GM23248 (cell line): ENCODE data around the gene PAM. TPM values are rescaled to one million over a fixed set of nuclear protein-coding genes. Genes with fewer than 3 reads are reported as not detected.

ENCODE experiments used
- DNase-seq: peaks from one replicate; pipeline ENCODE4 v3.0.0-alpha.2; 2015
- H2AFZ ChIP-seq: fragments of 200-600 bp; sonication (generic); 2 replicates; pipeline ENCODE4 v1.6.1; 2016; ENCODE audit warnings: antibody characterized with exemption
- H3F3A ChIP-seq: fragments of 200-600 bp; sonication (generic); 2 replicates; pipeline ENCODE4 v1.6.1; 2016; ENCODE audit warnings: mild to moderate bottlenecking, antibody characterized with exemption, mixed run types; ENCODE audit not compliant: insufficient read depth
- H3K27ac ChIP-seq: fragments of 200-600 bp; sonication (generic); 2 replicates; pipeline ENCODE4 v1.5.1; 2016; ENCODE audit warnings: mild to moderate bottlenecking
- H3K27me3 ChIP-seq: fragments of 200-600 bp; sonication (generic); replicated peaks from 2 replicates; pipeline ENCODE4 v1.6.1; 2016; ENCODE audit warnings: mild to moderate bottlenecking; ENCODE audit not compliant: insufficient read depth
- H3K36me3 ChIP-seq: fragments of 200-600 bp; sonication (generic); 2 replicates; pipeline ENCODE4 v1.6.1; 2016; ENCODE audit warnings: low read depth, mild to moderate bottlenecking
- H3K4me1 ChIP-seq: fragments of 200-600 bp; sonication (generic); 2 replicates; pipeline ENCODE4 v1.6.1; 2016; ENCODE audit warnings: mild to moderate bottlenecking; ENCODE audit not compliant: insufficient read depth
- H3K4me2 ChIP-seq: fragments of 200-600 bp; sonication (generic); one replicate; pipeline ENCODE4 v1.6.1; 2016; ENCODE audit warnings: mild to moderate bottlenecking; ENCODE audit not compliant: unreplicated experiment
- H3K4me3 ChIP-seq: fragments of 200-600 bp; sonication (generic); 2 replicates; pipeline ENCODE4 v1.5.1; 2016; ENCODE audit warnings: mild to moderate bottlenecking
- H3K79me2 ChIP-seq: fragments of 200-600 bp; sonication (generic); 2 replicates; pipeline ENCODE4 v1.6.1; 2016; ENCODE audit warnings: mild to moderate bottlenecking; ENCODE audit not compliant: insufficient read depth
- H3K9ac ChIP-seq: fragments of 200-600 bp; sonication (generic); 2 replicates; pipeline ENCODE4 v1.6.1; 2016; ENCODE audit warnings: mild to moderate bottlenecking
- H3K9me2 ChIP-seq: fragments of 200-600 bp; sonication (generic); 2 replicates; pipeline ENCODE4 v1.6.1; 2016; ENCODE audit warnings: mixed run types, mild to moderate bottlenecking, moderate library complexity; ENCODE audit not compliant: insufficient read depth
- H3K9me3 ChIP-seq: fragments of 200-600 bp; sonication (generic); one replicate; pipeline ENCODE4 v1.6.1; 2017; ENCODE audit warnings: low read depth
- H4K20me1 ChIP-seq: fragments of 200-600 bp; sonication (generic); 2 replicates; pipeline ENCODE4 v1.6.0; 2016; ENCODE audit not compliant: insufficient read depth
- EZH2 ChIP-seq: fragments of 200-600 bp; sonication (generic); IDR thresholded peaks from 2 replicates; pipeline ENCODE4 v1.6.1; 2018; ENCODE audit warnings: antibody characterized with exemption, mild to moderate bottlenecking; ENCODE audit not compliant: insufficient read depth, poor library complexity, severe bottlenecking
- EZH2phosphoT487 ChIP-seq: fragments of 200-600 bp; sonication (generic); IDR thresholded peaks from 2 replicates; pipeline ENCODE4 v1.6.1; 2018; ENCODE audit warnings: antibody characterized with exemption, moderate library complexity, mild to moderate bottlenecking, low read depth; ENCODE audit not compliant: insufficient read depth
- WGBS, 2 experiments: methylation state at CpG; one replicate each; pipeline ENCODE4 v1.1.6; 2015 to 2017; ENCODE audit warnings: low lambda C conversion rate in 2 of 2, low coverage in 1 of 2; ENCODE audit errors: missing lambda C conversion rate in 2 of 2; 5-methylcytosine and 5-hydroxymethylcytosine counted together
- in situ Hi-C: fragments of 300-500 bp; cut with MboI; formaldehyde crosslinking; loops from 2 replicates; pipeline ENCODE4 v1.15.0; 2020
- polyA plus RNA-seq: library from polyadenylated mRNA; unstranded; fragments of >200 nt; fragmentation: Nextera tagmentation; extraction: Ambion mirVana; gene quantifications from 2 replicates; pipeline ENCODE4 v1.2.1, GENCODE V29; 2016
- total RNA-seq: library from RNA; depleted of rRNA; stranded (reverse); fragments of >200 nt; shearing (Covaris generic); gene quantifications from 2 replicates; pipeline ENCODE4 v1.2.3, GENCODE V29; 2014

PAM gene
- total and polyA plus RNA-seq, 2 experiments from 2014 or later = 429 to 499 TPM

- no peak overlapping the region for H3K4me3 ChIP-seq
- H2AFZ ChIP-seq = no peak overlapping the region
- peaks cover 27% of the 10 kb centered on the region; the same call in 1 of the 2 replicates for H3K36me3 ChIP-seq
- no peaks in the 10 kb centered on the region for H3K4me1 ChIP-seq
- no peaks in the 10 kb centered on the region for H3K79me2 ChIP-seq
- no peaks in the 10 kb centered on the region for H3F3A ChIP-seq
- no peaks in the 10 kb centered on the region for H3K27me3 ChIP-seq
- H4K20me1 ChIP-seq = no peaks in the 10 kb centered on the region
- WGBS, 2 experiments = 72 to 81% methylated on average over 2 of the region's 2 CpGs
- in situ Hi-C loops = no loop called here
- DNase-seq = no peak
- TF ChIP-seq EZH2phosphoT487 = no peak
- TF ChIP-seq EZH2 = no peak
- no peak overlapping the region for H3K9ac ChIP-seq
- H3K9me2 ChIP-seq = no peaks in the 10 kb centered on the region
- H3K4me2 ChIP-seq = no peak overlapping the region
- no peaks in the 10 kb centered on the region for H3K9me3 ChIP-seq
- no peak overlapping the region for H3K27ac ChIP-seq
Measured at GRCh38 chr5:102946971-102947370, 191.9 kb downstream of the PAM start.

GRCh38 chr5:102955488-102955887 lies 200.4 kb downstream of the PAM start:
- WGBS, 2 experiments = 49 to 56% methylated on average over 1 of the region's 1 CpG
- no peaks in the 10 kb centered on the region for H3K9me3 ChIP-seq
- H3K9ac ChIP-seq = no peak overlapping the region
- H3K4me2 ChIP-seq = no peak overlapping the region
- H3F3A ChIP-seq = peaks cover 34% of the 10 kb centered on the region
- TF ChIP-seq EZH2 = no peak
- TF ChIP-seq EZH2phosphoT487 = no peak
- peaks cover 28% of the 10 kb centered on the region for H3K36me3 ChIP-seq
- H3K27ac ChIP-seq = no peak overlapping the region
- no peaks in the 10 kb centered on the region for H3K27me3 ChIP-seq
- no peak for DNase-seq
- no peaks in the 10 kb centered on the region for H4K20me1 ChIP-seq
- no peaks in the 10 kb centered on the region for H3K9me2 ChIP-seq
- peaks cover 29% of the 10 kb centered on the region for H3K4me1 ChIP-seq
- H3K79me2 ChIP-seq = no peaks in the 10 kb centered on the region
- no peak overlapping the region for H2AFZ ChIP-seq
- no peak overlapping the region for H3K4me3 ChIP-seq
- in situ Hi-C loops = no loop called here

GRCh38 chr5:102956599-102956998 lies 201.5 kb downstream of the PAM start:
- DNase-seq = no peak
- H3K79me2 ChIP-seq = no peaks in the 10 kb centered on the region
- H3K27me3 ChIP-seq = no peaks in the 10 kb centered on the region
- H3F3A ChIP-seq = peaks cover 34% of the 10 kb centered on the region
- in situ Hi-C loops = no loop called here
- no peaks in the 10 kb centered on the region for H4K20me1 ChIP-seq
- WGBS, 2 experiments = 96 to 99% methylated on average over 2 of the region's 2 CpGs
- H3K36me3 ChIP-seq = peaks cover 30% of the 10 kb centered on the region
- H3K9me3 ChIP-seq = no peaks in the 10 kb centered on the region
- peaks cover 29% of the 10 kb centered on the region for H3K4me1 ChIP-seq
- TF ChIP-seq EZH2 (no peak), EZH2phosphoT487 (no peak)
- H3K9me2 ChIP-seq = no peaks in the 10 kb centered on the region
- H2AFZ ChIP-seq = no peak overlapping the region
- no peak overlapping the region for H3K4me3 ChIP-seq
- no peak overlapping the region for H3K9ac ChIP-seq
- H3K27ac ChIP-seq = no peak overlapping the region
- H3K4me2 ChIP-seq = no peak overlapping the region

- peaks cover 34% of the 10 kb centered on the region for H3F3A ChIP-seq
- H2AFZ ChIP-seq = no peak overlapping the region
- no peaks in the 10 kb centered on the region for H3K9me2 ChIP-seq
- TF ChIP-seq EZH2phosphoT487 = no peak
- no peak overlapping the region for H3K4me2 ChIP-seq
- H3K79me2 ChIP-seq = no peaks in the 10 kb centered on the region
- no peak overlapping the region for H3K9ac ChIP-seq
- DNase-seq = no peak
- no peaks in the 10 kb centered on the region for H3K27me3 ChIP-seq
- 94 to 99% methylated on average over 3 of the region's 3 CpGs for WGBS, 2 experiments
- H3K4me3 ChIP-seq = no peak overlapping the region
- H3K36me3 ChIP-seq = peaks cover 30% of the 10 kb centered on the region
- no peaks in the 10 kb centered on the region for H3K9me3 ChIP-seq
- no peak overlapping the region; the same call in 1 of the 2 replicates for H3K27ac ChIP-seq
- in situ Hi-C loops = no loop called here
- H3K4me1 ChIP-seq = peaks cover 29% of the 10 kb centered on the region
- H4K20me1 ChIP-seq = no peaks in the 10 kb centered on the region
Measured at GRCh38 chr5:102957141-102957540, 202.0 kb downstream of the PAM start.

- Histone ChIP-seq H3K9me2 (no peaks in the 10 kb centered on the region), H4K20me1 (no peaks in the 10 kb centered on the region), H3K36me3 (0 out of 2 replicates have a peak, but pooled peaks cover 28% of the 10 kb centered on the region), H3F3A (peaks cover 34% of the 10 kb centered on the region), H3K4me2 (peak overlapping the region; percentile 71), H3K79me2 (no peaks in the 10 kb centered on the region), H2AFZ (0 out of 2 replicates have a peak overlapping the region, but pooled peaks have one; percentile 24), H3K4me1 (peaks cover 29% of the 10 kb centered on the region), H3K9me3 (no peaks in the 10 kb centered on the region), H3K27ac (peak overlapping the region; percentile 99), H3K9ac (peak overlapping the region; percentile 83), H3K4me3 (peak overlapping the region; percentile 34; the same call in 1 of the 2 replicates), H3K27me3 (no peaks in the 10 kb centered on the region)
- 33 to 59% methylated on average over 1 of the region's 1 CpG for WGBS, 2 experiments
- in situ Hi-C loops = no loop called here
- TF ChIP-seq EZH2phosphoT487 = no peak
- TF ChIP-seq EZH2 = no peak
- peak; percentile 77 for DNase-seq
Measured at GRCh38 chr5:102958481-102959011, 203.4 kb downstream of the PAM start.
